ENCODE data around the gene EIF4G3.
"Not testable (repeated sequence)": the region's sequence is repeated elsewhere in the genome, so short reads cannot be mapped to it uniquely, and the experiment has no call there.

EIF4G3 gene

GRCh38 chr1:21152423-21153100 is 24.1 kb downstream of the EIF4G3 start:
- DNase-seq: no peak

- no peak for DNase-seq
Measured at GRCh38 chr1:21149855-21150432, 26.8 kb downstream of the EIF4G3 start.

GRCh38 chr1:21149430-21149854 is 27.3 kb downstream of the EIF4G3 start:
- no peak for DNase-seq

- no peak for DNase-seq
Measured at GRCh38 chr1:21143752-21144151, 32.9 kb downstream of the EIF4G3 start.

GRCh38 chr1:21143138-21143537 is 33.6 kb downstream of the EIF4G3 start:
- no peak for DNase-seq

- DNase-seq: no peak
Measured at GRCh38 chr1:21141030-21141429, 35.7 kb downstream of the EIF4G3 start.

- no peak for DNase-seq
Measured at GRCh38 chr1:21139601-21140000, 37.1 kb downstream of the EIF4G3 start.

GRCh38 chr1:21136344-21136743 is 40.4 kb downstream of the EIF4G3 start:
- not testable (repeated sequence) for DNase-seq

- no peak for DNase-seq
Measured at GRCh38 chr1:21131200-21131599, 45.5 kb downstream of the EIF4G3 start.

- DNase-seq: no peak
Measured at GRCh38 chr1:21129407-21129806, 47.3 kb downstream of the EIF4G3 start.

- DNase-seq: no peak
Measured at GRCh38 chr1:21126324-21126723, 50.4 kb downstream of the EIF4G3 start.

- no peak for DNase-seq
Measured at GRCh38 chr1:21124846-21125245, 51.9 kb downstream of the EIF4G3 start.

GRCh38 chr1:21123287-21123948 is 53.3 kb downstream of the EIF4G3 start:
- no peak for DNase-seq

- no peak for DNase-seq
Measured at GRCh38 chr1:21121764-21122471, 54.8 kb downstream of the EIF4G3 start.

GRCh38 chr1:21118167-21118566 is 58.5 kb downstream of the EIF4G3 start:
- DNase-seq: no peak

- DNase-seq: no peak
Measured at GRCh38 chr1:21117597-21118001, 59.1 kb downstream of the EIF4G3 start.

GRCh38 chr1:21117159-21117558 is 59.5 kb downstream of the EIF4G3 start:
- DNase-seq: no peak

GRCh38 chr1:21115098-21115760 is 61.5 kb downstream of the EIF4G3 start:
- DNase-seq: no peak

GRCh38 chr1:21114431-21114830 is 62.3 kb downstream of the EIF4G3 start:
- no peak for DNase-seq

GRCh38 chr1:21110163-21110562 is 66.5 kb downstream of the EIF4G3 start:
- DNase-seq: no peak

- DNase-seq: no peak
Measured at GRCh38 chr1:21106709-21107108, 70.0 kb downstream of the EIF4G3 start.

- no peak for DNase-seq
Measured at GRCh38 chr1:21106238-21106637, 70.5 kb downstream of the EIF4G3 start.

GRCh38 chr1:21105807-21106206 is 70.9 kb downstream of the EIF4G3 start:
- no peak for DNase-seq

Data from CD4-positive, alpha-beta T cell treated with Interleukin-4 for 4 hours (primary cell).